Measurements from ENCODE around the gene CNTN4. TPM values are rescaled to one million over a fixed set of nuclear protein-coding genes. Genes with fewer than 3 reads are reported as not detected.

The CNTN4 gene
- total RNA-seq, 6 experiments from 2014 or later: 1.5 to 3.9 (median 1.7) TPM

GRCh38 chr3:2106438-2106837 lies 7.8 kb downstream of the CNTN4 start:
- WGBS (ENCODE audit: insufficient coverage, low coverage, low lambda C conversion rate, missing lambda C conversion rate): 68% methylated on average over 4 of the region's 6 CpGs

GRCh38 chr3:2110597-2111117 lies 12.0 kb downstream of the CNTN4 start:
- WGBS (ENCODE audit: insufficient coverage, low coverage, low lambda C conversion rate, missing lambda C conversion rate): 23% methylated on average over 2 of the region's 2 CpGs
- no peaks in the 10 kb centered on the region for H3K9me3 ChIP-seq
- TF ChIP-seq POLR2A (IDR thresholded peaks at IDR 0.05) (no peak), CTCF (IDR thresholded peaks at IDR 0.05) (no peak)
- H3K4me1 ChIP-seq: no peaks in the 10 kb centered on the region
- no peak overlapping the region for H3K4me3 ChIP-seq
- intact Hi-C loops (cut with DNase I): no loop called here
- H3K27me3 ChIP-seq: no peaks in the 10 kb centered on the region
- no peak overlapping the region for H3K27ac ChIP-seq
- no peak for ATAC-seq
- H3K36me3 ChIP-seq: no peaks in the 10 kb centered on the region
- no peak for DNase-seq

More at GRCh38 chr3:2106438-2106837, 7.8 kb downstream of the CNTN4 start:
- DNase-seq (no peak), ATAC-seq (no peak)
- intact Hi-C loops (cut with DNase I): no loop called here
- Histone ChIP-seq H3K9me3 (no peaks in the 10 kb centered on the region), H3K27ac (no peak overlapping the region), H3K4me1 (no peaks in the 10 kb centered on the region), H3K4me3 (no peak overlapping the region), H3K27me3 (no peaks in the 10 kb centered on the region), H3K36me3 (no peaks in the 10 kb centered on the region)
- TF ChIP-seq CTCF (IDR thresholded peaks at IDR 0.05) (no peak), POLR2A (IDR thresholded peaks at IDR 0.05) (no peak)

GRCh38 chr3:2114617-2115275 lies 16.1 kb downstream of the CNTN4 start:
- ATAC-seq (no peak), DNase-seq (no peak)
- H3K4me1 ChIP-seq: no peaks in the 10 kb centered on the region
- H3K27ac ChIP-seq: no peak overlapping the region
- no peaks in the 10 kb centered on the region for H3K36me3 ChIP-seq
- no peak for TF ChIP-seq CTCF (IDR thresholded peaks at IDR 0.05)
- TF ChIP-seq POLR2A (IDR thresholded peaks at IDR 0.05): no peak
- no peaks in the 10 kb centered on the region for H3K9me3 ChIP-seq
- intact Hi-C loops (cut with DNase I): no loop called here
- H3K4me3 ChIP-seq: no peak overlapping the region
- H3K27me3 ChIP-seq: no peaks in the 10 kb centered on the region
- WGBS (ENCODE audit: insufficient coverage, low coverage, low lambda C conversion rate, missing lambda C conversion rate): 37% methylated on average over 3 of the region's 3 CpGs

DNA sequence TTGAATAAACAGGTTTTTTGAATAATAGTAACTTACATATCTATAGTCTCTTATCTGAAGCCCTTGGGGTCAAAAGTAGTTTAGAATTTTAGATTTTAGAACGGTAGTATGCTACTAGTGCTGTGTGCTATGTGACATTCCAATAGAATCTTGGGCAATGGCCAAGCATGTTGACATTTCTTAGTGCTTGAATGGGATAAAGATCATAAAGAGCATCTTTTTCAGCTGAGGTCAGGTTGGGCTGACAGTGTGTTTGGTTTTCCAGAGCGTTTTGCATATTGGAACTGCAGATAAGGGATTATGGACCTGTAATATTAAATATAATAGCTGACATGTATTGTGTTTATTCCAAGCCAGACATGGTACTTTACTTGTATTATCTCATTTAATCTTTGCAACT lies 32.1 kb downstream of the CNTN4 start:
- H3K36me3 ChIP-seq: no peaks in the 10 kb centered on the region
- ATAC-seq (no peak), DNase-seq (no peak)
- no peak for TF ChIP-seq POLR2A (IDR thresholded peaks at IDR 0.05)
- no peak for TF ChIP-seq CTCF (IDR thresholded peaks at IDR 0.05)
- 12% methylated on average over 2 of the region's 2 CpGs for WGBS (ENCODE audit: insufficient coverage, low coverage, low lambda C conversion rate, missing lambda C conversion rate)
- no peak overlapping the region for H3K27ac ChIP-seq
- no peaks in the 10 kb centered on the region for H3K4me1 ChIP-seq
- intact Hi-C loops (cut with DNase I): no loop called here
- no peaks in the 10 kb centered on the region for H3K9me3 ChIP-seq
- H3K4me3 ChIP-seq: no peak overlapping the region
- H3K27me3 ChIP-seq: no peaks in the 10 kb centered on the region

Data from right lobe of liver (tissue), 6 donors.